CD4-positive, alpha-beta T cell (primary cell): Measurements from ENCODE around the gene NMRK1. TPM values are rescaled to one million over a fixed set of nuclear protein-coding genes. Genes with fewer than 3 reads are reported as not detected.

Experiments
- ATAC-seq: fragments of 200-7000 bp; cut with Tn5 transposase; one replicate; pipeline ENCODE4 v1.10.0; 2022; ENCODE audit warnings: mild to moderate bottlenecking; ENCODE audit not compliant: poor library complexity
- CTCF ChIA-PET: fragments of 350-600 bp; sonication (Branson Sonifier 250); formaldehyde crosslinking; loops from one replicate; lab custom pipeline; 2021; ENCODE audit warnings: antibody characterized with exemption, inconsistent platforms; lab: Charles Lee
- POLR2A ChIA-PET: fragments of 350-600 bp; sonication (Branson Sonifier 250); formaldehyde crosslinking; loops from one replicate; lab custom pipeline; 2021; ENCODE audit warnings: antibody characterized with exemption, inconsistent platforms; lab: Charles Lee
- DNase-seq, 14 experiments: peaks; one replicate each; pipeline ENCODE4 v3.0.0-alpha.2; 2013 to 2020; ENCODE audit warnings: mixed read lengths in 2 of 14
- H3K27ac ChIP-seq, 2 donors: one replicate each; pipeline versions ENCODE4 v1.5.1 to v1.7.0; 2013; ENCODE audit warnings: low read length in 2 of 2, low read depth in 1 of 2, mild to moderate bottlenecking in 1 of 2
- H3K27me3 ChIP-seq, 2 experiments: 1 replicate in 1 of 2; 2 replicates in 1 of 2; pipeline versions ENCODE4 v1.6.1 to v1.7.0; 2013; ENCODE audit warnings: low read length in 2 of 2, control low read depth in 1 of 2, mild to moderate bottlenecking in 1 of 2, moderate library complexity in 1 of 2; ENCODE audit not compliant: insufficient read depth in 2 of 2, control insufficient read depth in 1 of 2
- H3K36me3 ChIP-seq: one replicate; pipeline ENCODE4 v1.6.1; 2013; ENCODE audit warnings: low read length, control low read depth; ENCODE audit not compliant: insufficient read depth
- H3K4me1 ChIP-seq: one replicate; pipeline ENCODE4 v1.6.1; 2013; ENCODE audit warnings: low read length, control low read depth; ENCODE audit not compliant: insufficient read depth
- H3K4me3 ChIP-seq: one replicate; pipeline ENCODE4 v1.5.1; 2013; ENCODE audit warnings: mild to moderate bottlenecking, low read length, moderate library complexity
- H3K9me3 ChIP-seq, 2 experiments: 1 replicate in 1 of 2; 2 replicates in 1 of 2; pipeline versions ENCODE4 v1.6.1 to v1.7.0; 2013; ENCODE audit warnings: low read length in 2 of 2, mild to moderate bottlenecking in 2 of 2, control low read depth in 1 of 2, moderate library complexity in 1 of 2; ENCODE audit not compliant: control insufficient read depth in 1 of 2, insufficient read depth in 1 of 2
- H3K27ac Mint-ChIP-seq: one replicate; pipeline ENCODE4 v1.8.0; 2020; ENCODE audit warnings: mixed read lengths
- H3K27me3 Mint-ChIP-seq: one replicate; pipeline ENCODE4 v1.8.0; 2021; ENCODE audit warnings: mixed read lengths
- H3K36me3 Mint-ChIP-seq: one replicate; pipeline ENCODE4 v1.8.0; 2021; ENCODE audit warnings: low read depth, mixed read lengths
- H3K4me1 Mint-ChIP-seq: one replicate; pipeline ENCODE4 v1.8.0; 2021; ENCODE audit warnings: low read depth, mixed read lengths
- H3K4me3 Mint-ChIP-seq: one replicate; pipeline ENCODE4 v1.8.0; 2020; ENCODE audit warnings: mild to moderate bottlenecking, mixed read lengths
- H3K9me3 Mint-ChIP-seq: one replicate; pipeline ENCODE4 v1.8.0; 2020; ENCODE audit warnings: mixed read lengths
- intact Hi-C, 2 experiments: fragments of 100-400 bp; cut with DNase I in 1 of 2; cut with micrococcal nuclease in 1 of 2; formaldehyde crosslinking; loops; one replicate each; pipeline versions ENCODE4 v1.15.1 to v1.9.0; 2023 to 2025; cut with DNase I, micrococcal nuclease
- total RNA-seq, 174 experiments: library from RNA in 2 of 174; stranded (reverse) in 2 of 174; gene quantifications; one replicate each; pipeline ENCODE4 v1.2.3 and lab custom pipeline; 2021 to 2026
- TF ChIP-seq, protein P1 (sequence below): fragments of 200-600 bp; IDR thresholded peaks from one replicate; pipeline ENCODE4 v1.8.0; 2022; ENCODE audit warnings: antibody characterized with exemption, mild to moderate bottlenecking

The NMRK1 gene
- total RNA-seq, 2 experiments from 2014 or later = 45.3 to 46.5 TPM

DNA sequence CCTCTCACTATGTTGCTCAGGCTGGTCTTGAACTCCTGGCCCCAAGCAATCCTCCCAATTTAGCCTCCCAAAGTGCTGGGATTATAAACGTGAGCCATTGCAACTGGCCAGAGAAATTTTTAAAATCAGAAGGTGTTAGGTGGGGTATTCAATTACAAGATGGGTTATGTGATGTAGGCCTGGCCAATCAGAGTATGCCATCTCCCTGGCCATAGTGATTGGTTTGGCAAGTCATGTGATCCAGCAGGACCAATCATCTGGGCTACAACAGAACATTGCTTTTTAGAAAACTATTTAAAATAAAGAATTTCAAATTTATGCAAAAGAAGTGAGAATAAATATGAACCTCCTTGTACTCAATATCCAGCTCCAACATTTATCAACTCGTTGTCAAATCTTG lies 22.4 kb downstream of the NMRK1 start:
- TF ChIP-seq, protein P1, sequence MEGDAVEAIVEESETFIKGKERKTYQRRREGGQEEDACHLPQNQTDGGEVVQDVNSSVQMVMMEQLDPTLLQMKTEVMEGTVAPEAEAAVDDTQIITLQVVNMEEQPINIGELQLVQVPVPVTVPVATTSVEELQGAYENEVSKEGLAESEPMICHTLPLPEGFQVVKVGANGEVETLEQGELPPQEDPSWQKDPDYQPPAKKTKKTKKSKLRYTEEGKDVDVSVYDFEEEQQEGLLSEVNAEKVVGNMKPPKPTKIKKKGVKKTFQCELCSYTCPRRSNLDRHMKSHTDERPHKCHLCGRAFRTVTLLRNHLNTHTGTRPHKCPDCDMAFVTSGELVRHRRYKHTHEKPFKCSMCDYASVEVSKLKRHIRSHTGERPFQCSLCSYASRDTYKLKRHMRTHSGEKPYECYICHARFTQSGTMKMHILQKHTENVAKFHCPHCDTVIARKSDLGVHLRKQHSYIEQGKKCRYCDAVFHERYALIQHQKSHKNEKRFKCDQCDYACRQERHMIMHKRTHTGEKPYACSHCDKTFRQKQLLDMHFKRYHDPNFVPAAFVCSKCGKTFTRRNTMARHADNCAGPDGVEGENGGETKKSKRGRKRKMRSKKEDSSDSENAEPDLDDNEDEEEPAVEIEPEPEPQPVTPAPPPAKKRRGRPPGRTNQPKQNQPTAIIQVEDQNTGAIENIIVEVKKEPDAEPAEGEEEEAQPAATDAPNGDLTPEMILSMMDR = no peak
- peaks cover 68% of the 10 kb centered on the region for H3K36me3 ChIP-seq
- peak overlapping the region; percentile 14 for H3K27ac Mint-ChIP-seq
- CTCF ChIA-PET = interaction anchor here (1.3 kb wide), 1 partner anchor 39 kb away, joined by 3 read pairs; no protein-coding TSS in a partner anchor
- no peak overlapping the region for H3K27ac ChIP-seq
- H3K9me3 ChIP-seq = no peaks in the 10 kb centered on the region
- DNase-seq (no peak), ATAC-seq (no peak)
- H3K4me1 ChIP-seq = no peaks in the 10 kb centered on the region
- no peaks in the 10 kb centered on the region for H3K9me3 Mint-ChIP-seq
- H3K36me3 Mint-ChIP-seq = peaks cover 91% of the 10 kb centered on the region
- intact Hi-C loops = loop anchor here in 1 of 2 experiments (5.0 kb wide), 1 partner anchor 33 kb away; no protein-coding TSS in a partner anchor
- H3K4me3 Mint-ChIP-seq = no peak overlapping the region
- no peak overlapping the region for H3K4me3 ChIP-seq
- H3K4me1 Mint-ChIP-seq = peaks cover 8% of the 10 kb centered on the region
- H3K27me3 Mint-ChIP-seq = no peaks in the 10 kb centered on the region
- no peaks in the 10 kb centered on the region for H3K27me3 ChIP-seq
- POLR2A ChIA-PET = no interaction called here

DNA sequence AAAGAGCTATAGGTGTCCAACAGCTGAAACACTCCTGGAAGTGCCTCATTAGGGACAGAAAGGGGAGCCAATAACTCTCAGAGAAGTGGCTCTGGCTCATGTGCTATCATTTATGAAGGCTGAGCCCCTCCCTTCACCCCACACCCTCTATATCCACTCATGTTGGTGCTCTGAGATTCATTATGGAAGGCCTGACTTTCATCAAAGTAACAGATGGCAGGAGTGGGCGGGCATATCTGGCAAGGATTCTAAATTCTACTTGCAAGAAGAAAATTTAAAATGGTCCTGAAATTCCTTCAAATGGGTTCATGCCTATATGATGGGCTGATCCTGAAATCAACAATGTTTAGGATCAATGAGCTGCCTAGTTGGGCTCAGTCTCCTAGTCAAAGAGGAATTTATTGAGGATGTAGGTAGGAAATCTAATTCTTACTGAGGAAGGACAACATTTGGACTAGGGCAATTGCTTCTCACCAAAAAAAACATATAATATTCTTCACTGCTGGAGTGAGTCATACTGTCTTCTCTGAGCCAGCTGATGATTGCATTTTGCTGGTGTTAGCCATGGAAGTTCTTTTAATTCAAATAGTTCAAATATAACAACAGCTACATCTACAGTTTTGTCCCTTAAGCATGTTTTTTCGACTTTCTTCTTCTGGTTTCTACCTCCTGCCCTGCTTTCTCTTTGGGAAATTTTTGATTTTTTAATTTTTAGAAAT lies 23.5 kb downstream of the NMRK1 start:
- Histone ChIP-seq H3K27ac (no peak overlapping the region), H3K27me3 (no peaks in the 10 kb centered on the region), H3K4me3 (no peak overlapping the region), H3K36me3 (peaks cover 65% of the 10 kb centered on the region), H3K9me3 (no peaks in the 10 kb centered on the region), H3K4me1 (no peaks in the 10 kb centered on the region)
- ATAC-seq (no peak), DNase-seq (no peak)
- Mint-ChIP-seq H3K27me3 (no peaks in the 10 kb centered on the region), H3K9me3 (no peaks in the 10 kb centered on the region), H3K36me3 (peaks cover 91% of the 10 kb centered on the region), H3K4me1 (peaks cover 8% of the 10 kb centered on the region), H3K4me3 (no peak overlapping the region), H3K27ac (peak overlapping the region; percentile 56)
- ChIA-PET POLR2A (interaction anchor here (1.1 to 2.0 kb wide), 2 partner anchors 27 to 112 kb away, joined by 3 to 6 read pairs; partner anchors contain the start of gene C9orf40), CTCF (interaction anchor here (1.3 to 1.6 kb wide), 2 partner anchors 38 to 291 kb away, joined by 3 read pairs; no protein-coding TSS in a partner anchor)
- TF ChIP-seq, protein P1 = no peak
- intact Hi-C loops = loop anchor here in 1 of 2 experiments (5.0 kb wide), 1 partner anchor 32 kb away; no protein-coding TSS in a partner anchor

DNA sequence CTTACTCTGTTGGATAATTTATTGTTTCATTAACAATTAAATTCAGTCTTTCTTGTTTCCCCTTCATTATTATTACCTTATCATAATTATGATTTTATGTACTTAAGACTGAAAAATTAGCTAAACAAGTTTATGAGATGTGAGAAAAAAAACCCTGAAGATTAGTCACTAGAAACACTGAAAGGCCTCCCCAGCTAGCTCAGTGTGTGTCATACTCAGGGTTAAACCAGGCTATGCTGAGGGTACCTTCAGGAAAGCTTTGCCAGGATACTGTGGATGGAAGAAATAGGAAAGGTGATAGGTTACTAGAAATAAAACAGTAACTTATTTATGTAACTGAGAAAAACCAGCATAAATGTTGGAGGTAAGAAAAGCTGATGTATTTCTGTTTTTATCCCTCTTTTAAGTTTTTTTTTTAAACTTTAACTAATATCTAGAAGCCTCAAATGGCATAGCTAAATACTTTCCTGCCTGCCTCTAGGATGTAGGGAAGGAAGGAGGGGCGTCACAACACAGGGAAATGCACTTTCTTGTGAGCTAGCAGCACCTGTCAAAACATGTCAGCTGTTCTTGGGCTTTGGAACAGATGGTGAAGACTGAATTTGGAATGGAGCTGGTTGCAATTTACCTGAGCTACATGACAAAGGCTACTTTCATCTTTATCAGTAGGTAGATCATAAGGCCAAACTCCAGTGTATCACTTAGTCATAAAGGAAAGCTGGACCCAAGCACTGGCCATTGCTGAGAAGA lies 24.2 kb downstream of the NMRK1 start:
- Mint-ChIP-seq H3K36me3 (peaks cover 91% of the 10 kb centered on the region), H3K27me3 (no peaks in the 10 kb centered on the region), H3K4me1 (peaks cover 8% of the 10 kb centered on the region), H3K9me3 (no peaks in the 10 kb centered on the region), H3K4me3 (no peak overlapping the region), H3K27ac (peak overlapping the region; percentile 56)
- Histone ChIP-seq H3K4me3 (no peak overlapping the region), H3K9me3 (no peaks in the 10 kb centered on the region), H3K27ac (no peak overlapping the region), H3K36me3 (peaks cover 58% of the 10 kb centered on the region), H3K27me3 (no peaks in the 10 kb centered on the region), H3K4me1 (no peaks in the 10 kb centered on the region)
- DNase-seq (no peak), ATAC-seq (no peak)
- TF ChIP-seq, protein P1 = no peak
- intact Hi-C loops = no loop called here
- ChIA-PET POLR2A (interaction anchor here (1.1 to 2.0 kb wide), 2 partner anchors 28 to 112 kb away, joined by 3 to 6 read pairs; partner anchors contain the start of gene C9orf40), CTCF (interaction anchor here (1.6 kb wide), 1 partner anchor 290 kb away, joined by 3 read pairs; no protein-coding TSS in a partner anchor)
